ENCODE measurements around the gene CACHD1. TPM values are rescaled to one million over a fixed set of nuclear protein-coding genes. Genes with fewer than 3 reads are reported as not detected.

CACHD1 gene
- total RNA-seq, 4 donors from 2014 or later, result 1.6 to 3.2 (median 2.2) TPM; not detected in 1

DNA sequence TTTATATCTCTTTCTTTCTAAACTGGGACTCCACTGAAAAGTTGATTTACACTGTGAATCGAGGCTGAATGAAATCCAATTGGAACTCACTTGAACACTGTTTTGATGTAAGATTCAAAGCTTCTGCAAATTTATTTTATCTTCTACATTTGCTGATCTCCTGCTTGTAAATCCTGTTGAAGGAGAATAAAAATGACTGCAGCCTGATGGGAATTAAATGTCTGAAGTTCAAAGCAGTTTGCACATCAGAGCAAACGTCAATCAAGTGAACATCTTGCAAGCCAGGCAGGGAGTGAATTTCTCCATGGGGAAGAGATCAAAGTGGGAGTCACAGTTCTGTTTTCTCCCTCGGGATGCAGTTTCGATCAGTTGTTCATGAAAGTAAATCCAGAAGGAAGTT is 127.2 kb downstream of the CACHD1 start:
- in situ Hi-C loops (cut with MboI; ENCODE audit: low pct_ligation_motif_present in 1 of 4, low pct_unique_long_range_greater_than_20kb in 1 of 4, low sequenced_read_pairs in 3 of 4), result no loop called here
- no peak for DNase-seq
- H3K9me3 ChIP-seq, result no peaks in the 10 kb centered on the region
- peaks cover 0 to 8% (median 2%) of the 10 kb centered on the region in 4 donors for H3K4me1 ChIP-seq
- H3K27me3 ChIP-seq, result no peaks in the 10 kb centered on the region
- intact Hi-C loops (cut with DNase I; ENCODE audit: low total_unique reads), result no loop called here
- H3K4me3 ChIP-seq, result no peak overlapping the region
- TF ChIP-seq POLR2AphosphoS5 (IDR thresholded peaks at IDR 0.05), result no peak
- TF ChIP-seq EP300 (IDR thresholded peaks at IDR 0.05; ENCODE audit: low read depth), result no peak
- WGBS, 2 donors (ENCODE audit: low coverage in 1 of 2), result 60 to 70% methylated on average over 1 to 4 of the region's 4 CpGs
- no peaks in the 10 kb centered on the region for H3K36me3 ChIP-seq
- no peak overlapping the region for H3K27ac ChIP-seq

DNA sequence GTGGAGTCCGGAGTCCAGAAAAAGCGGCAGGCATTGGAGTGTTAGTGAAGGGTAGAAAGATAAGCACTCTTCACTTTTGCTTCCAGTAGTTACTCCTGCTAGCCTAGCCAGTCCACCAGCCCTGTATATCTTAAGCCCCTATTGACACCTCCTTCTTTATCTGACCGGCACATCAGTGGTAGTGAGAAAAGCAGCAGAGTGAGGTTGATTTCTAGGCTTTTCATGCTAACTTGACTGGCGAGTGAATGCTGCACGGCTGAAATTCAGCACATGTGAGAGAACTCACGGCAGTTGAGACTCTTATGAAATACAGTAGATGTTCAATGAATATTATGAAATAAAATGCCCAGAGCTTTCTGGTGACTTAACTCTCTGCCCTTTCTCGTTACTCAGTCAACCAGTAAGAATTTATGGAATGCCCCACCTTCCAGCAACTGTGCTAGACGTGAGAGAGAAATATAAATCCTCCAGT is 128.2 kb downstream of the CACHD1 start:
- intact Hi-C loops (cut with DNase I; ENCODE audit: low total_unique reads), result no loop called here
- no peak overlapping the region for H3K27ac ChIP-seq
- H3K4me3 ChIP-seq, result no peak overlapping the region
- H3K4me1 ChIP-seq, result peaks cover 0 to 8% (median 2%) of the 10 kb centered on the region in 4 donors
- H3K27me3 ChIP-seq, result no peaks in the 10 kb centered on the region
- in situ Hi-C loops (cut with MboI; ENCODE audit: low pct_ligation_motif_present in 1 of 4, low pct_unique_long_range_greater_than_20kb in 1 of 4, low sequenced_read_pairs in 3 of 4), result no loop called here
- no peak for DNase-seq
- TF ChIP-seq POLR2AphosphoS5 (IDR thresholded peaks at IDR 0.05), result no peak
- no peak for TF ChIP-seq EP300 (IDR thresholded peaks at IDR 0.05; ENCODE audit: low read depth)
- TF ChIP-seq POLR2A (IDR thresholded peaks at IDR 0.05), result no peak
- TF ChIP-seq, protein P1, sequence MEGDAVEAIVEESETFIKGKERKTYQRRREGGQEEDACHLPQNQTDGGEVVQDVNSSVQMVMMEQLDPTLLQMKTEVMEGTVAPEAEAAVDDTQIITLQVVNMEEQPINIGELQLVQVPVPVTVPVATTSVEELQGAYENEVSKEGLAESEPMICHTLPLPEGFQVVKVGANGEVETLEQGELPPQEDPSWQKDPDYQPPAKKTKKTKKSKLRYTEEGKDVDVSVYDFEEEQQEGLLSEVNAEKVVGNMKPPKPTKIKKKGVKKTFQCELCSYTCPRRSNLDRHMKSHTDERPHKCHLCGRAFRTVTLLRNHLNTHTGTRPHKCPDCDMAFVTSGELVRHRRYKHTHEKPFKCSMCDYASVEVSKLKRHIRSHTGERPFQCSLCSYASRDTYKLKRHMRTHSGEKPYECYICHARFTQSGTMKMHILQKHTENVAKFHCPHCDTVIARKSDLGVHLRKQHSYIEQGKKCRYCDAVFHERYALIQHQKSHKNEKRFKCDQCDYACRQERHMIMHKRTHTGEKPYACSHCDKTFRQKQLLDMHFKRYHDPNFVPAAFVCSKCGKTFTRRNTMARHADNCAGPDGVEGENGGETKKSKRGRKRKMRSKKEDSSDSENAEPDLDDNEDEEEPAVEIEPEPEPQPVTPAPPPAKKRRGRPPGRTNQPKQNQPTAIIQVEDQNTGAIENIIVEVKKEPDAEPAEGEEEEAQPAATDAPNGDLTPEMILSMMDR (IDR thresholded peaks at IDR 0.05), result no peak
- 79 to 86% methylated on average over 4 to 8 of the region's 8 CpGs for WGBS, 2 donors (ENCODE audit: low coverage in 1 of 2)
- H3K9me3 ChIP-seq, result no peaks in the 10 kb centered on the region
- H3K36me3 ChIP-seq, result no peaks in the 10 kb centered on the region

DNA sequence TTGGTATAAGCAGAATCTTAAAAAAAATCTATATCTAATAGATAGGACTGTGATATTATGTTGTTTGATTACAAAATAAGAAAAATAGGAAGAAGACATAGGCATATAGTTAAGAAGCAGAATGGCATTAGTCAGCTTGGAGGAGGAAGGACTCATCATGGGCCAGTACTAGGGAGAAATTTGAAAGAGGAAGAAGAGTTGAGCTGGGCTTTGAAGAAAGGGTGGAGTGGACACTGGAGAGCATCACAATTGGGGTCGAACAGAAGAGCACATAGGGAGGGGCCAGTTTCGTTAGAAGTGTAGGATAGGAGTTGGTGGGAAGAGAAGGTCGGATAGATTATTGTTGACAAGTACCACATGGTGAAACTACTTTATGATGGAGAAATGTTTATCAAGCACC is 129.3 kb downstream of the CACHD1 start:
- intact Hi-C loops (cut with DNase I; ENCODE audit: low total_unique reads), result no loop called here
- H3K4me3 ChIP-seq, result no peak overlapping the region
- WGBS, 2 donors (ENCODE audit: low coverage in 1 of 2), result 72 to 78% methylated on average over 3 of the region's 3 CpGs
- no peak overlapping the region for H3K27ac ChIP-seq
- H3K36me3 ChIP-seq, result no peaks in the 10 kb centered on the region
- H3K9me3 ChIP-seq, result no peaks in the 10 kb centered on the region
- TF ChIP-seq EP300 (IDR thresholded peaks at IDR 0.05; ENCODE audit: low read depth), result no peak
- no peak for TF ChIP-seq POLR2A (IDR thresholded peaks at IDR 0.05)
- no peak for TF ChIP-seq POLR2AphosphoS5 (IDR thresholded peaks at IDR 0.05)
- TF ChIP-seq, protein P1 (IDR thresholded peaks at IDR 0.05), result no peak
- no peaks in the 10 kb centered on the region for H3K27me3 ChIP-seq
- in situ Hi-C loops (cut with MboI; ENCODE audit: low pct_ligation_motif_present in 1 of 4, low pct_unique_long_range_greater_than_20kb in 1 of 4, low sequenced_read_pairs in 3 of 4), result no loop called here
- H3K4me1 ChIP-seq, result peaks cover 0 to 8% (median 2%) of the 10 kb centered on the region in 4 donors
- no peak for DNase-seq

DNA sequence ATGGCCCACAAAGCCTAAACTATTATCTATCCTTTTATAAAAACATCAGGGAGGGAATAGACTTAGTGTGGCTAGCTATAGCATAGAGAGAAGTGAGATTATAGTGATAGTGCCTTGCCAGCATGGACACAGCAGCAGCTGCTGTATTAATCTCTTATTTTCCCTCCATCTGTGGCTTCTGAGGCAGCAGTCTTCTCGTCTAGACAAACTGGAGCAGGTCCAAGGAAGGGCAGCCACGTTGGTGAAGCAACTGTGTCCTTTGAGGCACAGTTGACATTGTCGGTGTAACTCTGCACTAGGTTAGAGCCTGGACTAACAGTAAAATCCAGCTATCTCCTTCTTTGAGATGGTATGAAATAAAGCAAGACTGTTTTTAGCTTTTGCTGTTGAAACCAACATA is 131.3 kb downstream of the CACHD1 start:
- in situ Hi-C loops (cut with MboI; ENCODE audit: low pct_ligation_motif_present in 1 of 4, low pct_unique_long_range_greater_than_20kb in 1 of 4, low sequenced_read_pairs in 3 of 4), result no loop called here
- Histone ChIP-seq H3K4me1 (peaks cover 0 to 8% (median 1%) of the 10 kb centered on the region in 4 donors), H3K27me3 (no peaks in the 10 kb centered on the region), H3K9me3 (no peaks in the 10 kb centered on the region), H3K27ac (no peak overlapping the region), H3K4me3 (no peak overlapping the region), H3K36me3 (no peaks in the 10 kb centered on the region)
- TF ChIP-seq POLR2A (IDR thresholded peaks at IDR 0.05) (no peak), POLR2AphosphoS5 (IDR thresholded peaks at IDR 0.05) (no peak), EP300 (IDR thresholded peaks at IDR 0.05; ENCODE audit: low read depth) (no peak)
- DNase-seq, result no peak
- 59% methylated on average over 3 of the region's 3 CpGs; no CpG with 5 or more reads in 1 of the 2 donors for WGBS, 2 donors (ENCODE audit: low coverage in 1 of 2)
- intact Hi-C loops (cut with DNase I; ENCODE audit: low total_unique reads), result no loop called here

DNA sequence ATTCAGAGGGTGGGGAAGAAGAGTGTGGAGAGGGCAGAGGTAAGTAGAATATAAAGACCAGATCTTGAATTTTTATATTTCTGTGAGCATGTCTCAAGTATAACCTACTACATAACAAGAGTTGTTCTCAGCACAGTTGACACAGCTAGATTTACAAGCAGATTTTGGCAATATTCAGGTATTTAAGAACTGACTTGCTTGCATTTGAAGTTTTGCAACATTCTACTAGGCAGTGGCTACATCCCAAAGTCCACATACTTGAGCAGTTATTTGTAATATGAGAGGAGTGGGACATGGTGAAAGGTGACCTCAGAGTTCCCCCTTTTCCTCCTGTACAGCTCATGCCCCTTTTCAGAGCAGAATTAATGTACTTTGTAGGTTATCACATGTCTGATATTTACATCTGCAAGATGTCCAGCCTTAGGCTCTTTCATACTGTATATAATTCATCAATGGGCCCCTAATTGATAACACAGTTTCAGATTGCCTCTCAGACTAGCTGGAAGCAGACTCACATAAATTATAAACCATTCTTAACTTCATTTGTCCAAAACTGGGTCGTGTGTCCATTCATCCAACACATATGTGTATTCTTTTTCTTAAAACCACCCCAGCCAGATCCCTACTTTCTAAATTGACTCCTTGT is 138.2 kb downstream of the CACHD1 start:
- no peak for DNase-seq
- H3K36me3 ChIP-seq, result no peaks in the 10 kb centered on the region
- H3K4me1 ChIP-seq, result no peaks in the 10 kb centered on the region
- WGBS, 2 donors (ENCODE audit: low coverage in 1 of 2), result 50 to 75% methylated on average over 1 of the region's 1 CpG
- no peak for TF ChIP-seq POLR2A (IDR thresholded peaks at IDR 0.05)
- no peak for TF ChIP-seq POLR2AphosphoS5 (IDR thresholded peaks at IDR 0.05)
- no peak for TF ChIP-seq EP300 (IDR thresholded peaks at IDR 0.05; ENCODE audit: low read depth)
- TF ChIP-seq, protein P1 (IDR thresholded peaks at IDR 0.05), result no peak
- H3K27me3 ChIP-seq, result no peaks in the 10 kb centered on the region
- H3K4me3 ChIP-seq, result no peak overlapping the region
- in situ Hi-C loops (cut with MboI; ENCODE audit: low pct_ligation_motif_present in 1 of 4, low pct_unique_long_range_greater_than_20kb in 1 of 4, low sequenced_read_pairs in 3 of 4) (no loop called here), intact Hi-C loops (cut with DNase I; ENCODE audit: low total_unique reads) (no loop called here)
- no peaks in the 10 kb centered on the region for H3K9me3 ChIP-seq
- H3K27ac ChIP-seq, result no peak overlapping the region
